Activated naive CD8-positive, alpha-beta T cell treated with anti-CD3 and anti-CD28 coated beads for 36 hours (primary cell): ENCODE results near the gene LTBP2. TPM values are rescaled to one million over a fixed set of nuclear protein-coding genes. Genes with fewer than 3 reads are reported as not detected.

Experiments used
- DNase-seq: peaks from one replicate; pipeline ENCODE4 v3.0.0; 2021
- H3K27ac Mint-ChIP-seq: one replicate; pipeline ENCODE4 v1.8.0; 2022; ENCODE audit warnings: mild to moderate bottlenecking, moderate library complexity, mixed read lengths
- H3K27me3 Mint-ChIP-seq: one replicate; pipeline ENCODE4 v1.8.0; 2022; ENCODE audit warnings: mild to moderate bottlenecking, mixed read lengths
- H3K36me3 Mint-ChIP-seq: one replicate; pipeline ENCODE4 v1.8.0; 2021; ENCODE audit warnings: mild to moderate bottlenecking, mixed read lengths
- H3K4me1 Mint-ChIP-seq: one replicate; pipeline ENCODE4 v1.8.0; 2021; ENCODE audit warnings: mixed read lengths
- H3K4me3 Mint-ChIP-seq: one replicate; pipeline ENCODE4 v1.8.0; 2022; ENCODE audit warnings: mild to moderate bottlenecking, moderate library complexity, mixed read lengths
- H3K9me3 Mint-ChIP-seq: one replicate; pipeline ENCODE4 v1.8.0; 2022; ENCODE audit warnings: mixed read lengths
- total RNA-seq, 2 experiments: library from RNA; stranded (reverse); gene quantifications; one replicate each; pipeline ENCODE4 v1.2.3, GENCODE V29; 2021

The LTBP2 gene
- total RNA-seq, 2 experiments from 2014 or later, result 0.06 to 0.10 TPM

- Mint-ChIP-seq H3K27me3 (no peaks in the 10 kb centered on the region), H3K4me3 (no peak overlapping the region), H3K9me3 (no peaks in the 10 kb centered on the region), H3K27ac (no peak overlapping the region), H3K36me3 (no peaks in the 10 kb centered on the region), H3K4me1 (peaks cover 4% of the 10 kb centered on the region)
- DNase-seq, result no peak
These were observed 80.6 kb downstream of the LTBP2 start for GRCh38 chr14:74531467-74531866.

DNA sequence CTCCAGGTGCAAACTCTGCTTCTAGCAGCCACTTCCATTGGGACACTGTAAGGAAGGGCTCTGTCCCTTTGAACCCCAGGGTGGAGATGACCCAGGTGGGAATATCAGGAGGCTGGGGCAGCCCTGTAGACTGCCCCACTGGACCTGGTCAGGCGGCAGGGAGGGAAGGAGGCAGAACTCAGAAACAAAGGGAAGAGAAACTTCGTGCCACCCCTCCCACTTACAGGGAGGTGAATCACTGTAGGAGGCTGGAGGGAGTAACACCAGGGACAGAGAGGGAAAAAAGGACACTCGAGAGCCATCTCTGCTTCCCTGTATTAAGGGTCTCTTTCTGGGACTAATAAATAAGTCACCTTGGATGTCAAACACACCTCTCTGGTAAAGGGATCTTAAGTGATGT lies 81.0 kb downstream of the LTBP2 start:
- Mint-ChIP-seq H3K36me3 (no peaks in the 10 kb centered on the region), H3K4me3 (no peak overlapping the region), H3K27me3 (no peaks in the 10 kb centered on the region), H3K27ac (no peak overlapping the region), H3K9me3 (no peaks in the 10 kb centered on the region), H3K4me1 (peaks cover 4% of the 10 kb centered on the region)
- no peak for DNase-seq

DNA sequence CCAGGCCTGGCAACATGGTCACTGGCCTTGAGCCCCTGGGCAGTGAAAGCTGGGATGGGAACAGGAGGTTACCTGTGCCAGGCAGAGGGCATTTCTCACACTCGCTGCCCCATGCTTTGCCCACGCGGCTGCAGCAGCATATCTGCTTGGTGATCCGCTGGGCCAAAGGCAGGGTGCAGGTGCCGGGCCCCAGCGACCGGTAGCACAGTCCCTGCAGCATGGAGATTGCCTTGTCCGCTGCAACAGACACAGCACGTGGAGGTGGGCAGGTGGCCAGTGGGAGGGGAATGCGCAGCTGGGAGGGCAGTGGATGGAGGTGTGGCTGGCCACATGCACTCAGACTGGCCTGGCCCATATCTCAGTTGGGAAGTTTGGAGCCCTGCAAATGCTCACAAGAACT lies 83.2 kb downstream of the LTBP2 start:
- H3K9me3 Mint-ChIP-seq, result no peaks in the 10 kb centered on the region
- no peaks in the 10 kb centered on the region for H3K27me3 Mint-ChIP-seq
- H3K36me3 Mint-ChIP-seq, result no peaks in the 10 kb centered on the region
- peaks cover 4% of the 10 kb centered on the region for H3K4me1 Mint-ChIP-seq
- no peak overlapping the region for H3K4me3 Mint-ChIP-seq
- H3K27ac Mint-ChIP-seq, result no peak overlapping the region
- no peak for DNase-seq

- DNase-seq, result no peak
- Mint-ChIP-seq H3K4me1 (no peaks in the 10 kb centered on the region), H3K36me3 (no peaks in the 10 kb centered on the region), H3K27ac (no peak overlapping the region), H3K9me3 (no peaks in the 10 kb centered on the region), H3K4me3 (no peak overlapping the region), H3K27me3 (no peaks in the 10 kb centered on the region)
These were observed 83.6 kb downstream of the LTBP2 start for GRCh38 chr14:74528406-74528805.

- Mint-ChIP-seq H3K27ac (no peak overlapping the region), H3K4me3 (no peak overlapping the region), H3K4me1 (no peaks in the 10 kb centered on the region), H3K36me3 (no peaks in the 10 kb centered on the region), H3K27me3 (no peaks in the 10 kb centered on the region), H3K9me3 (no peaks in the 10 kb centered on the region)
- DNase-seq, result no peak
These were observed 84.2 kb downstream of the LTBP2 start for GRCh38 chr14:74527736-74528280.

DNA sequence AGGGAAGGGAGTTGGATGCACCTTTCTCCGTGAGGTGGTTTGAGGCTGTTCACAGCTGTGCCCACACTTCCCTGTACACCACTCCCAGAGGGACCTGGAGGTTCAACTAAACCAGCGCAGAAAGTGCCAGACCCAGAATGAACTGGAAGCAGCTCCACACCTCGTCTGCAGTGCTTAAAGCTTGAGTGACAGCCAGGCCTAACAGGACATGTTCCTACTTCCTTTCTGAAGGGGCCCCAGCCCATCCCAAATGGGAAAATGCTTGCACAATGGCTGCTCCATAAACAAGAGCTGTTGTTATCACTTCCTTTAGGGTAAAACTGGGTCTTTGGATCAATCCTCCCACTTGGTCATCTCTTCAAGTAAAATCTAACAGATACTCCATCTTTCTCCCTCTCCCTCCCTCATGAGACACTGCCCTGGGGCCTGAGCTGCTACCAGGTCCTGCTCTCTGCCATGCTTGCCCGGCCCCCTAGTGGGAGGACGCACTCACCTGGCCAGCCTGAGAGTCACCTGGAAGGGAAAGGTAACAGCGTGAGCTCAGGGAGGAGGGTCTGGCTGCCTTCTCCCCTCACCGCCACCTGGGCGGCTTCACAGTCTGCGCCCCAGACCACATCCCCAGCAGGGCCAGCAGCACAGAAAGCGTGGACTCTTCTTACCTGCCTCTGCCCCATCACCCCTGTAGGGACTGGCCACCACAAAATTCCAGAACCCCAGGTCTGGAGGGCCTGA lies 85.0 kb downstream of the LTBP2 start:
- Mint-ChIP-seq H3K4me3 (no peak overlapping the region), H3K4me1 (no peaks in the 10 kb centered on the region), H3K27me3 (no peaks in the 10 kb centered on the region), H3K9me3 (no peaks in the 10 kb centered on the region), H3K36me3 (no peaks in the 10 kb centered on the region), H3K27ac (no peak overlapping the region)
- DNase-seq, result no peak

- no peaks in the 10 kb centered on the region for H3K27me3 Mint-ChIP-seq
- H3K9me3 Mint-ChIP-seq, result no peaks in the 10 kb centered on the region
- H3K4me3 Mint-ChIP-seq, result no peak overlapping the region
- H3K27ac Mint-ChIP-seq, result no peak overlapping the region
- no peaks in the 10 kb centered on the region for H3K36me3 Mint-ChIP-seq
- DNase-seq, result no peak
- no peaks in the 10 kb centered on the region for H3K4me1 Mint-ChIP-seq
These were observed 86.6 kb downstream of the LTBP2 start for GRCh38 chr14:74525361-74525851.

DNA sequence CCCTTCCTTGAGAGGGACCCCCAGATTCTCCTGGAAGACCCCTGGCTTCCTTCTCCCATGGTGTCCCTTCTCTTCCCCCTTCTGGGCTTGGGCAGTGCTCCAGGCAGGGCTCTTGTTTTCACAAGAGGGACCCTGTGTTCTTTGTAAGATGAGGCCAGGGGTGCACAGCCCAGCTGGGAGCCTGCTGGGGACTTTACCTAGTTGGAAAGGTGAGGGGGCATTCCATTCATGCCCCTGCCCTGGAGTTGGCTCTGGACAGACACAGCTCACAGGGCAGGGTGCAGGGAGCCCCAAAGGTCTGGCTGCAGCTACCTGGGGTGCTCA lies 87.3 kb downstream of the LTBP2 start:
- no peaks in the 10 kb centered on the region for H3K9me3 Mint-ChIP-seq
- no peaks in the 10 kb centered on the region for H3K27me3 Mint-ChIP-seq
- H3K4me3 Mint-ChIP-seq, result no peak overlapping the region
- no peak for DNase-seq
- no peaks in the 10 kb centered on the region for H3K4me1 Mint-ChIP-seq
- no peaks in the 10 kb centered on the region for H3K36me3 Mint-ChIP-seq
- H3K27ac Mint-ChIP-seq, result no peak overlapping the region

DNA sequence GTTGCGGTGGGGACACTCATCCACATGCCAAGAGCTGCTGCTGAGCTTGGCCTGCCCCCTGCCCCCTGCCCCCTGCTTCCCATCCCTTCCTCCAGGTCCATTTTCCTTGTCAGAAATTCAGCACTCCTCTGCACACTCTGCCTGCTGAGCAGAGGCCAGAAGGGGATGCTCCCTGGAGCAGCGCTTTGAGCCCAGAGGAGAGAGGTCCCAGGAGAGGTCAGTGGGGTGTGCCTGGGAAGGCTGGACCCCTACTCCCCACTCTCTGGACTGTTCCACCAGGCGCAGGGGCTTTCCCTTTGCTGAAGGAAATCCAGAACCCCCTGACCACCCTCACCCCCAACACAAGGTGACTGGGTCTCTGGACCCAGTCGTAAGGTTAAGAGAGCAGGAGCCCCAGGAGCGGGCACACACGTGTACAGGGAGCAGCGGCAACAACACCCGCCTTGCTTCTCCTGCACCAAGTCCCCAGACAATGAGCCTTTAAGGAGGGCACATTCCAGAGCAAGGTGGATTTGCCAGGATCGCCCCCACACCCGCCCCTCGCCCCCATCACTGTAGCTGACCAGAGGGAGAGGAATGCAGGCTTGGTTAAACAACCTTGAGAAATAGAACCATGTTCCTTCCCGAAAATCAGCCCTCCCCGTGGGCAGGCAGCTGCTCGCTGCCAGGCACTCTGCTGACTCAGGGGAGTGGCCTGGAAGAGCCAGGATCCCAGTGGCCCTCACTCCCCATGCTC lies 87.8 kb downstream of the LTBP2 start:
- Mint-ChIP-seq H3K4me1 (no peaks in the 10 kb centered on the region), H3K36me3 (no peaks in the 10 kb centered on the region), H3K4me3 (no peak overlapping the region), H3K9me3 (no peaks in the 10 kb centered on the region), H3K27ac (no peak overlapping the region), H3K27me3 (no peaks in the 10 kb centered on the region)
- DNase-seq, result no peak

DNA sequence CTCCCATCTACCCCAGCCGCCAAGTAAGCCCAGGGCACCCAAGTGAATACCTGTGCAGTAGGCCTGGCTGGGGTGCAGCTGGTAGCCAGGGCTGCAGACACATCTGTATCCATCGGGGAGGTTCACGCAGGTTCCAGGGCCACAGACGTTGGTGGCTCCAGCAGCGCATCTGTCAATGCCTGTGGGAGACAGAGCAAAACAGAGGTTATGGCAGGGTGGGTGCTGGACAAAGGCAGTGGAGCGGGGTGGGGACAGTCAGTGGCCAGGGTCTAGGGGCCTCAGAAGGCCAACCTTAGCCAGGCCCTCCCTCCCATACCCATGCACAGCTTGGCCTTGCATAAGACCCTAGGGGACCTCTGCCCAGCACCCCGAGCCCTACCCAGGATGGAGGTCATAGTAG lies 89.3 kb downstream of the LTBP2 start:
- Mint-ChIP-seq H3K36me3 (no peaks in the 10 kb centered on the region), H3K27ac (no peak overlapping the region), H3K9me3 (no peaks in the 10 kb centered on the region), H3K4me1 (no peaks in the 10 kb centered on the region), H3K4me3 (no peak overlapping the region), H3K27me3 (no peaks in the 10 kb centered on the region)
- no peak for DNase-seq

- no peaks in the 10 kb centered on the region for H3K27me3 Mint-ChIP-seq
- no peaks in the 10 kb centered on the region for H3K9me3 Mint-ChIP-seq
- DNase-seq, result no peak
- no peaks in the 10 kb centered on the region for H3K36me3 Mint-ChIP-seq
- no peaks in the 10 kb centered on the region for H3K4me1 Mint-ChIP-seq
- H3K27ac Mint-ChIP-seq, result no peak overlapping the region
- H3K4me3 Mint-ChIP-seq, result no peak overlapping the region
These were observed 90.3 kb downstream of the LTBP2 start for GRCh38 chr14:74521756-74522155.

GRCh38 chr14:74519316-74520074 lies 92.5 kb downstream of the LTBP2 start:
- Mint-ChIP-seq H3K27me3 (peaks cover 5% of the 10 kb centered on the region), H3K9me3 (no peaks in the 10 kb centered on the region), H3K36me3 (no peaks in the 10 kb centered on the region), H3K4me3 (no peak overlapping the region), H3K4me1 (peaks cover 5% of the 10 kb centered on the region), H3K27ac (no peak overlapping the region)
- no peak for DNase-seq

- DNase-seq, result no peak
- Mint-ChIP-seq H3K9me3 (no peaks in the 10 kb centered on the region), H3K36me3 (no peaks in the 10 kb centered on the region), H3K4me3 (no peak overlapping the region), H3K27ac (no peak overlapping the region), H3K27me3 (peaks cover 18% of the 10 kb centered on the region), H3K4me1 (peaks cover 11% of the 10 kb centered on the region)
These were observed 93.8 kb downstream of the LTBP2 start for GRCh38 chr14:74518221-74518620.

DNA sequence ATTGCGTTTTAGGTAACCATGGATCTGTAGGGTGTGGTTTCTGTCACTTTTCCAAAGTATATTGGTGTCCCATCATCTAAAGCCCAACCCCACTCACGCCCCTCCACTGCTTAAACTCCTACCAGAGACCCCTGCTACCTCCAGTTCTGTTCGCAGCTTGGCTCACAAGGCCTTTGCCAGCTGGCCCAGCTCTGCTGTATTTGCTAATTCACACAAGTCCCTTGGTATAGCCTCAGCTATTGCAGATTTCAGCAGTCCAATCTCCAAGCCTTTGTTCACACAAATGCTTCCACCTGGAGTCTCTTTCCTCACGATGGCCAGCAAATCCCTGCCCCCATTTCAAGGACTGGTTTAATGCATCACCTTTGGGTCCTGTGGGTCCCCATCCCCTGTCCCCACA lies 94.3 kb downstream of the LTBP2 start:
- Mint-ChIP-seq H3K27ac (no peak overlapping the region), H3K9me3 (no peaks in the 10 kb centered on the region), H3K36me3 (no peaks in the 10 kb centered on the region), H3K4me1 (peaks cover 11% of the 10 kb centered on the region), H3K27me3 (peaks cover 23% of the 10 kb centered on the region), H3K4me3 (no peak overlapping the region)
- no peak for DNase-seq

DNA sequence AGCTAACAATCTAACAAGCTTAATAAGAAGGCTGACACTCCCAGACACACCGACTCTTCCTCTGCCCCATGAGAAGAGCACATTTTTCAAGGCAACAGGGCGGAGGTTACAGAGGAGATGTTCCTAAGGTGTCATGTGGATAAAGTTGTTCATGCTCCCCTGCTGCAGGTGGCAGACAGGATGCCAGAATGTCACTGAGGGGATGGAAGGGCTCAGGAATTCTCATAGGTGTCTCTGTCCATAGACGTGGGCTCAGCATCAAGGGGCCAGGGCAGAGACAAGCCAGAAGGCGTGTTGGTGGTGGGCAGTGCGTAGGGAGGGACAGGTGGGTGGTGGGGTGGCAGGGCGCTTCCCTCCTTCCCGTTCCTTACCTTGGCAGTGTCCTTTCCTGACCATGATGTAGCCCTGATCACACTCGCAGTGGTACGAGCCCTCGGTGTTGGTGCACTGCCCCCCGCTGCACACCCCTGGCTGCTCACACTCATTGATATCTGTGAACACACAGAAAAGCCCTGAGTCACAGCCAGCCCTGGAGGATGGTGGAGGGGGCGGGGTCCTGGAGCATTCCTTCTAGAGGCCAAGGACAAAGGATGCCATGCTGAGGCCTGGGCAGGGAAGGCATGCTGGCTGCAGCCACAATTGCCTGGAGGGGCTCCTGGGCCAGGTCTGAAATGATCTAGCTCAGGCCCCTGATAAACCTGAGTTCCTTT lies 95.4 kb downstream of the LTBP2 start:
- Mint-ChIP-seq H3K4me3 (no peak overlapping the region), H3K4me1 (peaks cover 11% of the 10 kb centered on the region), H3K27ac (no peak overlapping the region), H3K9me3 (no peaks in the 10 kb centered on the region), H3K36me3 (no peaks in the 10 kb centered on the region), H3K27me3 (peaks cover 27% of the 10 kb centered on the region)
- no peak for DNase-seq
